GM18508 (cell line): ENCODE results near the gene TTC9B.
"Not testable (repeated sequence)": the region's sequence is repeated elsewhere in the genome, so short reads cannot be mapped to it uniquely, and the experiment has no call there.

Experiments used
- ATAC-seq: cut with Tn5 transposase; IDR thresholded peaks from one replicate; pipeline ENCODE4 v1.9.1; 2021; ENCODE audit warnings: moderate number of reproducible peaks; ENCODE audit not compliant: insufficient read depth, unreplicated experiment

TTC9B gene

DNA sequence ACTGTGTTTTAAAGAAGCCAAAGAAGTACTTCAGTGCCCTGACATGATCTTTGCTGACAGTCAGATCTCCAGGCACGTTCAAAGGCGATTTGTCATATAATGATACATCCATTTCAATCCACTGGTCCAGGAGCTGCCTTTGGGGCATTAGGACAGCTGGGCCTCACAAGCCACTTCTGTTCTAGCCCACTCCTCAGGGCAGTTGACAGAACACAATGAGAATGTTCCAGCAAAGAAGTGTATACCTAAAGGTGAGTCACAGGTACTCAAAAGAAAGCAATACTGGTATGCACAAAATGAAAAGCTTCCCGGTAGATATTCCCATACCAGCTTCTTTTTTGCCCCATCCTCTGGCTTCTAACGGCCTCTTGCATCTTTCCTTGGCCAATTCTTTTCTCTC is 39.4 kb downstream of the TTC9B start:
- no peak for ATAC-seq

DNA sequence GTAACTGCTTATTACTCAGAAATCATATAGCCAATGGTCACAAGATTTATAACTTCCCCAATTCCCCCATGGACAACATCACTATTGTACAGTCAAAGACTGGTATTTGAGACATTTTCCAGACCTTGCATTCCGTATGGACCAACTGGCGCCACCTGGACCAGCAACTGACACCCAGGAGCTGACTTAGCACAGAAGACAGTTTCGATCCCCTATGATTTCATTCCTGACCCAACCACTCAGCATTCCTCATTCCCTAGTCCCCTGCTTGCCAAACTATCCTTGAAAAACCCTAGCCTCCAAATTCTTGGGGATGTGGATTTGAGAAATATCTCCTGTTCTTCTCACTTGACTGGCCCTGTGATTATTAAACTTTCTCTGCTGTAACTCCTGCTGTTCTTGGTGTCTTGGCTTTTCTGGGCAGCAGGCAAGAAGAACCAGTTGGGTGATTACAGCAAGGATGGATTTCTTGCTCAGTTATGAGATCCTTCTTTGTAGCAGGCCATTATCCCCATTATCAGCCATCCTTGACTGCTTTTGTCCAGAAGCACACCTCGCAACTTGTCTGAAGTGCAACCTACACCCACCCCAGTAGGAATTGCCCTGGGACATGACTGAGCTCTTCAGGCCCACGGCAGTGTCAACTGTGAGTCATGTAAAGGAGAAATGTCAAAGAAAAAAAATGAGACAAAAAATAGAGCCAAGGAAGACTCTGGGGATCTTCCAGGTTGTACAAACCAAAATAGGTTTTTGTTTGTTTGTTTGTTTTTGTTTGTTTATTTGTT is 40.7 kb downstream of the TTC9B start:
- no peak for ATAC-seq

DNA sequence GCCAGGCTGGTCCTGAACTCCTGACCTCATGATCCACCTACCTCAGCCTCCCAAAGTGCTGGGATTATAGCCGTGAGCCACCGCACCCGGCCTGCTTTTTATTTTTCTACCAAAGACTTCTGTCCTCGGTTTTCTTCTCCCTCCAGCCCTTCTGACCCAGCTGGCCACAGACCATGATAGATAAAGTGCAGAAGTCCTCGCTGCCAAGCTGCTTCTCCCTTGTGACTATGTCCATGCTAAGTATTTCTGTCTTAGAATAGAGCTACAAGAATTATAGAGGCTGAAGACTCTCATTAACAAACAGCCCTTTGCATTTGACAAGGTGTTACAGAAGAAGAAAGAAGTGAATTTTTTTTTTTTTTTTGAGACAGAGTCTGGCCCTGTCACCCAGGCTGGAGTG is 42.4 kb downstream of the TTC9B start:
- no peak for ATAC-seq

DNA sequence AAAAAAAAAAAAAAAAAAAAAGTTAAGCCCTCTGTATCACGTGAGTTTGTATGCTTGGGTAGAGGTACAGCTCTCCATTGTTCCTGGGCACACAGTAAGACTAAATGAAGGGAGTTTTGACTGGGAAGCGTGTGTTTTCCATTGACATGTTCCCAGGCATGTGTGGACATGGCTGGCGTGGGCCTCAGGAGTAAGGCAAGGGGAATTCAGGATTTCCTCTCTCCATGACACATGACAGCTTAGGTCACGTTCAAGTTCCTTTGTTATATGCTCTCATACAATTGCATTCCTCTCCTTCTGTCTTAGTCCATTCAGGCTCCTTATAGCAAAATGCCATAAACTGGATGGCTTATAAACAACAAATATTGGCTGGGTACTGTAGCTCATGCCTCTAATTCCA is 44.1 kb downstream of the TTC9B start:
- no peak for ATAC-seq

DNA sequence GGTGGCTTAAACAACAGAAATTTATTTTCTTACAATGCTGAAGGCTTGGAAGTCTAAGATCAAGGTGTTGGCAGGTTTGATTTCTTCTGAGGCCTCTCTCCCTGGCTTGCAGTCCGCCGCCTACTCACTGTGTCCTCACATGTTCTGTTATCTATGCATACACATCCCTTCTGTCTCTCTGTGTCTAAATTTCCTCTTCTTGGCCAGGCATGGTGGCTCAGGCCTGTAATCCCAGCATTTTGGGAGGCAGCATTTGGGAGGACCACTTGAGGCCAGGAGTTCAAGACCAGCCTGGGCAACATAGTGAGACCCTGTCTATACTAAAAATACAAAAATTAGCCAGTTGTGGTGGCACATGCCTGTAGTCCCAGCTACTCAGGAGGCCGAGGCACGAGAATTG is 46.9 kb downstream of the TTC9B start:
- not testable (repeated sequence) for ATAC-seq

DNA sequence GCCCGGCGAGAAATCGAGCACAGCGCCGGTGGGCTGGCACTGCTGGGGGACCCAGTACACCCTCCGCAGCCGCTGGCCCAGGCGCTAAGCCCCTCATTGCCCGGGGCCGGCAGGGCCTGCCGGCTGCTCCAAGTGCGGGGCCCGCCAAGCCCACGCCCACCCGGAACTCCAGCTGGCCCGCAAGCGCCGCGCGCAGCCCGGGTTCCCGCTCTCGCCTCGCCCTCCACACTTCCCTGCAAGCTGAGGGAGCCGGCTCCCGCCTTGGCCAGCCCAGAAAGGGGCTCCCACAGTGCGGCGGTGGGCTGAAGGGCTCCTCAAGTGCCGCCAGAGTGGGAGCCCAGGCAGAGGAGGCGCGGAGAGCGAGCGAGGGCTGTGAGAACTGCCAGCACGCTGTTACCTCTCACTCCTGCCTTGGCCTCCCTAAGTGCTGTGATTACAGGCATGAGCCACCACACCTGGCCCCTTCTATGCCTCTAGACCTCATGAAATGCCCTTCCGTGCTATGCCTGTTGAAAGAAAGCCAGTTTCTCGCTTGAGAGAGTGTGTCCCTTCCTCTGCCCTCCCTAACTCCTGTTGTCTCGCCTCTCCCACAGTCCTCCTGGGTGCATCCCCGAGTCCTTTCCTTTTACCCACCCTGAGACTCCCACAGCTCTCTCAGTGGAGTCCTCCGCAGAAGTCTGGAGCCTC is 47.7 kb downstream of the TTC9B start:
- ATAC-seq, result not testable (repeated sequence)

DNA sequence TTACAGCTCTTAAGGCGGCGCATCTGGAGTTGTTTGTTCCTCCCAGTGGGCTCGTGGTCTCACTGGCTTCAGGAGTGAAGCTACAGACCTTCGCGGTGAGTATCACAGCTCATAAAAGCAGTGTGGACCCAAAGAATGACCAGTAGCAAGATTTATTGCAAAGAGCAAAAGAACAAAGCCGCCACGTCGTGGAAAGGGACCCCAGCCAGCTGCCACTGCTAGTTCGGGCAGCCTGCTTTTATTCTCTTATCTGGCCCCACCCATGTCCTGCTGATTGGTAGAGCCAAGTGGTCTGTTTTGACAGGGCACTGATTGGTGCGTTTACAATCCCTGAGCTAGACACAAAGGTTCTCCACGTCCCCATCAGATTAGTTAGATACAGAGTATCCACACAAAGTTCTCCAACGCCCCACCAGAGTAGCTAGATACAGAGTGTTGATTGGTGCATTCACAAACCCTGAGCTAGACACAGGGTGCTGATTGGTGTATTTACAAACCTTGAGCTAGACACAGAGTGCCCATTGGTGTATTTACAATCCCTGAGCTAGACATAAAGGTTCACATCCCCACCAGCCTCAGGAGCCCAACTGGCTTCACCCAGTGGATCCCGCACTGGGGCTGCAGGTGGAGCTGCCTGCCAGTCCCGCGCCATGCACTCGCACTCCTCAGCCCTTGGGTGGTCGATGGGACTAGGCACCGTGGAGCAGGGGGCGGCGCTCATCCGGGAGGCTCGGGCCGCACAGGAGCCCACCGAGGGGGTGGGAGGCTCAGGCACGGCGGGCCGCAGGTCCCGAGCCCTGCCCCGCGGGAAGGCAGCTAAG is 48.5 kb downstream of the TTC9B start:
- ATAC-seq, result not testable (repeated sequence)
